ENCODE results near the gene RNF224. TPM values are rescaled to one million over a fixed set of nuclear protein-coding genes. Genes with fewer than 3 reads are reported as not detected.
"Not testable (repeated sequence)": the region's sequence is repeated elsewhere in the genome, so short reads cannot be mapped to it uniquely, and the experiment has no call there.

Gene RNF224
- total RNA-seq, 1 donor from 2014 or later, result not detected

- ATAC-seq (no peak), DNase-seq (ENCODE audit: missing footprints) (no peak)
- intact Hi-C loops (cut with DNase I), result no loop called here
These were observed 29.1 kb downstream of the RNF224 start for GRCh38 chr9:137256362-137256761.

GRCh38 chr9:137256856-137257255 is 29.6 kb downstream of the RNF224 start:
- intact Hi-C loops (cut with DNase I), result no loop called here
- DNase-seq (ENCODE audit: missing footprints) (no peak), ATAC-seq (no peak)

GRCh38 chr9:137262173-137262908 is 35.0 kb downstream of the RNF224 start:
- DNase-seq (ENCODE audit: missing footprints), result peak; percentile 55
- intact Hi-C loops (cut with DNase I); ATAC-seq: not testable (repeated sequence)

- DNase-seq (ENCODE audit: missing footprints), result no peak
- no peak for ATAC-seq
- intact Hi-C loops (cut with DNase I), result no loop called here
These were observed 35.6 kb downstream of the RNF224 start for GRCh38 chr9:137262909-137263285.

GRCh38 chr9:137263506-137263905 is 36.2 kb downstream of the RNF224 start:
- no peak for DNase-seq (ENCODE audit: missing footprints)
- intact Hi-C loops (cut with DNase I), result no loop called here
- no peak for ATAC-seq

GRCh38 chr9:137264067-137264466 is 36.8 kb downstream of the RNF224 start:
- DNase-seq (ENCODE audit: missing footprints) (peak; percentile 54), ATAC-seq (no peak)
- intact Hi-C loops (cut with DNase I), result no loop called here

GRCh38 chr9:137265496-137266161 is 38.3 kb downstream of the RNF224 start:
- intact Hi-C loops (cut with DNase I), result no loop called here
- ATAC-seq (no peak), DNase-seq (ENCODE audit: missing footprints) (no peak)

GRCh38 chr9:137266162-137266527 is 38.8 kb downstream of the RNF224 start:
- intact Hi-C loops (cut with DNase I), result no loop called here
- DNase-seq (ENCODE audit: missing footprints), result no peak
- ATAC-seq, result no peak

- no peak for ATAC-seq
- intact Hi-C loops (cut with DNase I), result no loop called here
- no peak for DNase-seq (ENCODE audit: missing footprints)
These were observed 39.5 kb downstream of the RNF224 start for GRCh38 chr9:137266585-137267453.

- intact Hi-C loops (cut with DNase I), result no loop called here
- no peak for ATAC-seq
- no peak for DNase-seq (ENCODE audit: missing footprints)
These were observed 40.6 kb downstream of the RNF224 start for GRCh38 chr9:137267933-137268355.

GRCh38 chr9:137268538-137269201 is 41.4 kb downstream of the RNF224 start:
- intact Hi-C loops (cut with DNase I), result no loop called here
- DNase-seq (ENCODE audit: missing footprints), result no peak
- no peak for ATAC-seq

- DNase-seq (ENCODE audit: missing footprints) (no peak), ATAC-seq (peak; percentile 70)
- intact Hi-C loops (cut with DNase I), result no loop called here
These were observed 42.0 kb downstream of the RNF224 start for GRCh38 chr9:137269231-137269772.

- no peak for DNase-seq (ENCODE audit: missing footprints)
- intact Hi-C loops (cut with DNase I), result no loop called here
- no peak for ATAC-seq
These were observed 43.8 kb downstream of the RNF224 start for GRCh38 chr9:137270929-137271695.

- intact Hi-C loops (cut with DNase I), result no loop called here
- ATAC-seq, result no peak
- DNase-seq (ENCODE audit: missing footprints), result no peak
These were observed 44.4 kb downstream of the RNF224 start for GRCh38 chr9:137271696-137272076.

- intact Hi-C loops (cut with DNase I), result no loop called here
- ATAC-seq, result no peak
- DNase-seq (ENCODE audit: missing footprints), result no peak
These were observed 45.2 kb downstream of the RNF224 start for GRCh38 chr9:137272241-137273094.

- DNase-seq (ENCODE audit: missing footprints) (no peak), ATAC-seq (no peak)
- intact Hi-C loops (cut with DNase I), result no loop called here
These were observed 45.8 kb downstream of the RNF224 start for GRCh38 chr9:137273095-137273490.

GRCh38 chr9:137273611-137274320 is 46.5 kb downstream of the RNF224 start:
- intact Hi-C loops (cut with DNase I), result no loop called here
- ATAC-seq, result no peak
- DNase-seq (ENCODE audit: missing footprints), result no peak
